Adrenal gland (tissue), 12 donors: ENCODE results near the gene OLA1. TPM values are rescaled to one million over a fixed set of nuclear protein-coding genes. Genes with fewer than 3 reads are reported as not detected.

Source experiments
- DNase-seq, 7 donors: peaks; one replicate each; pipeline ENCODE4 v3.0.0-alpha.2; 2019 to 2020
- H3K27ac ChIP-seq, 5 donors: fragments of 200-600 bp; sonication (generic) in 4 of 5; 1 replicate in 3 of 5; 2 replicates in 2 of 5; pipeline versions ENCODE4 v1.5.1 to v1.8.0; 2016 to 2020; ENCODE audit warnings: mild to moderate bottlenecking in 1 of 5
- H3K27me3 ChIP-seq: fragments of 200-600 bp; 2 replicates; pipeline ENCODE4 v1.8.0; 2021
- H3K36me3 ChIP-seq, 2 donors: fragments of 200-600 bp; replicated peaks in 1 of 2; 1 replicate in 1 of 2; 2 replicates in 1 of 2; pipeline versions ENCODE4 v1.5.1 to v1.8.0; 2018 to 2022
- H3K4me1 ChIP-seq, 2 donors: fragments of 200-600 bp; replicated peaks in 1 of 2; 1 replicate in 1 of 2; 2 replicates in 1 of 2; pipeline versions ENCODE4 v1.5.1 to v1.8.0; 2018 to 2021
- H3K4me3 ChIP-seq, 4 donors: fragments of 200-600 bp; sonication (generic) in 3 of 4; one replicate each; pipeline ENCODE4 v1.5.1; 2016 to 2018
- H3K9me3 ChIP-seq, 3 donors: fragments of 200-600 bp; sonication (generic) in 1 of 3; replicated peaks in 1 of 3; 1 replicate in 2 of 3; 2 replicates in 1 of 3; pipeline versions ENCODE4 v1.5.1 to v1.8.0; 2016 to 2021
- CTCF ChIP-seq, 6 experiments: fragments of 450-650 bp in 4 of 6; fragments of 200-600 bp in 2 of 6; sonication (generic) in 1 of 6; IDR thresholded peaks; 1 replicate in 5 of 6; 2 replicates in 1 of 6; pipeline versions ENCODE4 v1.5.1 to v1.8.0; 2016 to 2021; ENCODE audit warnings: antibody characterized with exemption in 6 of 6, mild to moderate bottlenecking in 2 of 6, moderate library complexity in 1 of 6
- POLR2A ChIP-seq, 2 donors: fragments of 450-650 bp; IDR thresholded peaks; one replicate each; pipeline ENCODE4 v1.6.1; 2017; ENCODE audit warnings: antibody characterized with exemption in 2 of 2, mild to moderate bottlenecking in 2 of 2, moderate library complexity in 1 of 2
- WGBS, 4 donors: extraction: QIAGEN DNeasy Blood & Tissue Kit in 2 of 4; methylation state at CpG; one replicate each; pipeline versions ENCODE4 v1.1.5 to v1.1.7; 2013 to 2017; 5-methylcytosine and 5-hydroxymethylcytosine counted together
- intact Hi-C, 2 donors: fragments of 100-400 bp; cut with DNase I; formaldehyde crosslinking; loops; one replicate each; pipeline versions ENCODE4 v1.14.1 to v1.15.0; 2022 to 2023
- polyA plus RNA-seq, 3 donors: library from polyadenylated mRNA; stranded (reverse); fragments of 200-250 nt in 2 of 3; fragments of 350-450 nt in 1 of 3; fragmentation: Illumina TruSeq in 1 of 3; extraction: RNeasy Lipid Tissue Mini Kit (QIAGEN cat#74804) in 1 of 3; gene quantifications; one replicate each; pipeline ENCODE4 v1.2.3, GENCODE V29; 2013 to 2014
- total RNA-seq, 9 donors: library from RNA; depleted of rRNA in 4 of 9; stranded (reverse); fragments of >200 nt in 4 of 9; fragments of 120-200 nt in 1 of 9; fragmentation: NEBNext Ultra II Directional in 1 of 9; extraction: Animal tissue kit (Norgen Biotek cat#: 25700) in 1 of 9; gene quantifications; one replicate each; pipeline versions ENCODE4 v1.1.0 to v1.2.4, GENCODE V29; 2013 to 2023
- donor health status: healthy with polysubstance abuse.
- donor health status: Bipolar disorder and iron deficiency.
- donor health status: DM: yes; HTN: yes; CAD: no.
- donor health status: DM: no; HTN: no; CAD: no.
- donor health status: DM: no; HTN: no; CAD: no.
- donor health status: DM: yes; HTN: yes; CAD: no.

Gene OLA1
- total and polyA plus RNA-seq, 12 donors = 30.1 to 182 (median 68.9) TPM

- 93 to 100% (median 96%) methylated on average over 1 of the region's 1 CpG for WGBS, 4 donors
- H3K9me3 ChIP-seq = no peaks in the 10 kb centered on the region
- intact Hi-C loops = no loop called here
- no peaks in the 10 kb centered on the region for H3K36me3 ChIP-seq
- no peak overlapping the region for H3K27ac ChIP-seq
- TF ChIP-seq CTCF (IDR thresholded peaks at IDR 0.05) (no peak), POLR2A (IDR thresholded peaks at IDR 0.05) (no peak)
- H3K4me1 ChIP-seq = no peaks in the 10 kb centered on the region
- no peaks in the 10 kb centered on the region for H3K27me3 ChIP-seq
- no peak for DNase-seq
- no peak overlapping the region for H3K4me3 ChIP-seq
Measured at GRCh38 chr2:174227748-174228147, 20.6 kb downstream of the OLA1 start.

GRCh38 chr2:174224665-174225288 lies 23.6 kb downstream of the OLA1 start:
- H3K27me3 ChIP-seq = no peaks in the 10 kb centered on the region
- intact Hi-C loops = no loop called here
- no peak overlapping the region for H3K4me3 ChIP-seq
- no peak overlapping the region for H3K27ac ChIP-seq
- TF ChIP-seq CTCF (IDR thresholded peaks at IDR 0.05) = no peak
- no peak for TF ChIP-seq POLR2A (IDR thresholded peaks at IDR 0.05)
- no peaks in the 10 kb centered on the region for H3K4me1 ChIP-seq
- H3K9me3 ChIP-seq = no peaks in the 10 kb centered on the region
- no peaks in the 10 kb centered on the region for H3K36me3 ChIP-seq
- no peak for DNase-seq
- WGBS, 4 donors = 95 to 98% (median 96%) methylated on average over 7 of the region's 7 CpGs

GRCh38 chr2:174224125-174224524 lies 24.2 kb downstream of the OLA1 start:
- TF ChIP-seq CTCF (IDR thresholded peaks at IDR 0.05) (no peak), POLR2A (IDR thresholded peaks at IDR 0.05) (no peak)
- 93 to 98% (median 95%) methylated on average over 5 of the region's 5 CpGs for WGBS, 4 donors
- H3K27me3 ChIP-seq = no peaks in the 10 kb centered on the region
- no peaks in the 10 kb centered on the region for H3K36me3 ChIP-seq
- intact Hi-C loops = no loop called here
- H3K4me3 ChIP-seq = no peak overlapping the region
- no peak overlapping the region for H3K27ac ChIP-seq
- H3K4me1 ChIP-seq = no peaks in the 10 kb centered on the region
- H3K9me3 ChIP-seq = no peaks in the 10 kb centered on the region
- no peak for DNase-seq

GRCh38 chr2:174223388-174223787 lies 24.9 kb downstream of the OLA1 start:
- TF ChIP-seq CTCF (IDR thresholded peaks at IDR 0.05) = no peak
- TF ChIP-seq POLR2A (IDR thresholded peaks at IDR 0.05) = no peak
- H3K27me3 ChIP-seq = no peaks in the 10 kb centered on the region
- DNase-seq = no peak
- intact Hi-C loops = no loop called here
- no peaks in the 10 kb centered on the region for H3K36me3 ChIP-seq
- H3K27ac ChIP-seq = no peak overlapping the region
- no peak overlapping the region for H3K4me3 ChIP-seq
- no peaks in the 10 kb centered on the region for H3K4me1 ChIP-seq
- WGBS, 4 donors = 93 to 96% (median 94%) methylated on average over 3 of the region's 3 CpGs
- no peaks in the 10 kb centered on the region for H3K9me3 ChIP-seq
